BLaER1 (cell line): ENCODE measurements around the gene SMIM21.

ENCODE experiments used
- H3K27ac ChIP-seq: shearing (Covaris generic); formaldehyde crosslinking; 2 replicates; pipeline ENCODE4 v1.8.1; 2022
- H3K27me3 ChIP-seq: shearing (Covaris generic); formaldehyde crosslinking; 2 replicates; pipeline ENCODE4 v1.8.1; 2022
- H3K36me3 ChIP-seq: shearing (Covaris generic); formaldehyde crosslinking; 2 replicates; pipeline ENCODE4 v1.8.1; 2022
- H3K4me1 ChIP-seq: shearing (Covaris generic); formaldehyde crosslinking; 2 replicates; pipeline ENCODE4 v1.8.1; 2022
- H3K4me2 ChIP-seq: shearing (Covaris generic); formaldehyde crosslinking; 2 replicates; pipeline ENCODE4 v1.8.1; 2022
- H3K4me3 ChIP-seq: shearing (Covaris generic); formaldehyde crosslinking; 2 replicates; pipeline ENCODE4 v1.8.1; 2022
- H3K9ac ChIP-seq: shearing (Covaris generic); formaldehyde crosslinking; 2 replicates; pipeline ENCODE4 v1.8.1; 2022
- H3K9me3 ChIP-seq: shearing (Covaris generic); formaldehyde crosslinking; 2 replicates; pipeline ENCODE4 v1.8.1; 2022
- H4K20me1 ChIP-seq: shearing (Covaris generic); formaldehyde crosslinking; 2 replicates; pipeline ENCODE4 v1.8.1; 2022
- Cebpa-rat ChIP-seq: shearing (Covaris generic); IDR thresholded peaks from 2 replicates; pipeline ENCODE4 v1.8.1; 2022

SMIM21 gene

DNA sequence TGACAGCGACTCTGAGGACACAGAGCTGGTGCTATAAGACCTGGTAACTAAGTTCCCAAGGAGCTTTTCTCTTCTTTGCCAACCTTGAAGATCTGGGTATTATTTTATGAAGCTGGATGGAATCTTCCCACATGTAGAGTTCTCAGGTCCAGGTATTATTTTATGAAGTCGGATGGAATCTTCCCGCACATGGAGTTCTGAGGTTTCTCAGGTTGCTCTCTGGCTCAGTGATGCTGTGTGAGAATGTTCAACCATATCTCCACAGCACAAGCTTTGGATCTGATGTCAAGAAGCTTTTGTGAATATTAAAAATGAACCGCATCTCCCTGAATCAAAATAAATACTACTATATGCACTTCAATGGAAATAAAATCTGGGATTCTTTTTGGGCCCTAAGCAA lies at the start of gene SMIM21:
TSS of gene SMIM21 (minus strand) at position 101 of the 400 bp plus-strand sequence. CDS start 140 bp downstream, outside the sequence.
- Histone ChIP-seq H3K27ac (no peak within 1 kb of the TSS), H3K27me3 (no peaks in the 10 kb centered on the region), H3K4me1 (no peaks in the 10 kb centered on the region), H4K20me1 (no peaks in the 10 kb centered on the region), H3K4me2 (no peak within 1 kb of the TSS), H3K9ac (no peak within 1 kb of the TSS), H3K4me3 (no peak within 1 kb of the TSS), H3K36me3 (no peaks in the 10 kb centered on the region), H3K9me3 (no peaks in the 10 kb centered on the region)
- no peak for TF ChIP-seq Cebpa-rat

DNA sequence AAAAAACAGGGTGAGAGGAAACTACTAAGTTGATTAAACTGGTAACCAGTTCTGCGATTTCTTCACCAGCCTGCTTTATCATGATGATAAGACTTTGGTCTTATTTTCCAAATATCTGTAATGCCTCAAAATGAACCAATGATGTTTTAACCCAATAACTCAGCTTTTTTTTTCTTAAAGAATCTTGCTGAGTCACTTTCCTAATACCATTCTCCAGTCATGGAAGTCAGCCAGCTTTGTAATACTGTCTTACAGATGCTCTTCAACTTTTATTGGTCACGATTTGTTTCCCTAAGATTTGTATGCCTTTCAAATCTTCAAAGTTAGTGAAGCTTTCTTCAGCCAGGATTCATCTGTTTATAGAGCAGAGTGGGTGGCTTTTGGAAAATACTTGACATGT lies 47.7 kb upstream of the SMIM21 start:
- Histone ChIP-seq H3K9me3 (no peaks in the 10 kb centered on the region), H4K20me1 (no peaks in the 10 kb centered on the region), H3K9ac (no peak overlapping the region), H3K27ac (no peak overlapping the region), H3K4me2 (no peak overlapping the region), H3K4me1 (no peaks in the 10 kb centered on the region), H3K36me3 (no peaks in the 10 kb centered on the region), H3K4me3 (no peak overlapping the region), H3K27me3 (no peaks in the 10 kb centered on the region)
- TF ChIP-seq Cebpa-rat: no peak

DNA sequence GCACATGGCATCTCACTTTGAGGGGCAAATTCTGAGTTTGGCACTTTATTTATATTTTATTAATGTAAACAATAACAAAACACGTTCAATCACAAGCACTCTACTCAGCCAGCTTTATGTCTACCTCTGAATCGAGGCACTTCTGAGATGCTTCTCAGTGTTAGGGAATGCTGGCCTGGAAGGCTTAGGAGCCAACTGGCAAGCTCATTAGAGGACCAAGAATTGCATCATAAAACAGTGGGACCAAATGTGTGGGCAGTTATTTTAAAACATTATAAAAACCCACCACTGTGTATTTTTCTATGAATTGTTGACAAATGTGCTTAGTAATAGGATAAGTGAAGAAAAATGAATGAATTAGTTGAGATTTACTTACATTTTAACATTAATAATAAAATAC lies 46.8 kb upstream of the SMIM21 start:
- Histone ChIP-seq H3K4me2 (no peak overlapping the region), H3K9ac (no peak overlapping the region), H3K4me3 (no peak overlapping the region), H3K27me3 (no peaks in the 10 kb centered on the region), H4K20me1 (no peaks in the 10 kb centered on the region), H3K36me3 (no peaks in the 10 kb centered on the region), H3K9me3 (no peaks in the 10 kb centered on the region), H3K27ac (no peak overlapping the region), H3K4me1 (no peaks in the 10 kb centered on the region)
- no peak for TF ChIP-seq Cebpa-rat

GRCh38 chr18:75473316-75473715 lies 45.8 kb upstream of the SMIM21 start:
- Histone ChIP-seq H3K9me3 (no peaks in the 10 kb centered on the region), H4K20me1 (no peaks in the 10 kb centered on the region), H3K27ac (no peak overlapping the region), H3K4me2 (no peak overlapping the region), H3K9ac (no peak overlapping the region), H3K36me3 (no peaks in the 10 kb centered on the region), H3K4me1 (no peaks in the 10 kb centered on the region), H3K4me3 (no peak overlapping the region), H3K27me3 (no peaks in the 10 kb centered on the region)
- TF ChIP-seq Cebpa-rat: no peak

DNA sequence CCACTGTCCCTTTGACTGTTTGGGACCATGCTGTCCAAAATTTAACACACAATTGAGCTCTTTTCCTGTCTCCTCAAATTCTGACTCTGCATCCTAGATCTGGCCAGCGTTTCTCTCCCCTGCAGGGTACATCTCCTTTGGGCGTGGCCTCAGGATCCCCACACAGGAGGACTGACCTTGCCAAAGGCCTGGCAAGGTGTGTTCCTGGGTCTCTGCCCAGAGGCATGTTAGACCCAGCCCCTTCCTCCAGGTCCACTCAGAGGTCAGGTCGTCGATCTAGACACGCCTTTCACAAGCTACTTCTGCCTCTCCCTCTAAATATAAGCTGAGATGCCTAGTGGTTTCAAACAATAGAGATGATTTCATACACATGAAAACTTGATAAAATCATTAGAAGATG lies 45.4 kb upstream of the SMIM21 start:
- Histone ChIP-seq H3K36me3 (no peaks in the 10 kb centered on the region), H3K27me3 (no peaks in the 10 kb centered on the region), H4K20me1 (no peaks in the 10 kb centered on the region), H3K9ac (no peak overlapping the region), H3K27ac (no peak overlapping the region), H3K4me1 (no peaks in the 10 kb centered on the region), H3K9me3 (no peaks in the 10 kb centered on the region), H3K4me2 (no peak overlapping the region), H3K4me3 (no peak overlapping the region)
- TF ChIP-seq Cebpa-rat: no peak

- Histone ChIP-seq H3K4me3 (no peak overlapping the region), H3K9ac (no peak overlapping the region), H3K4me2 (no peak overlapping the region), H3K36me3 (no peaks in the 10 kb centered on the region), H3K27ac (no peak overlapping the region), H3K27me3 (no peaks in the 10 kb centered on the region), H3K9me3 (no peaks in the 10 kb centered on the region), H3K4me1 (no peaks in the 10 kb centered on the region), H4K20me1 (no peaks in the 10 kb centered on the region)
- no peak for TF ChIP-seq Cebpa-rat
Measured at GRCh38 chr18:75472396-75472795, 44.9 kb upstream of the SMIM21 start.

- Histone ChIP-seq H3K27me3 (no peaks in the 10 kb centered on the region), H3K4me3 (no peak overlapping the region), H4K20me1 (no peaks in the 10 kb centered on the region), H3K27ac (no peak overlapping the region), H3K4me2 (no peak overlapping the region), H3K9ac (no peak overlapping the region), H3K36me3 (no peaks in the 10 kb centered on the region), H3K9me3 (no peaks in the 10 kb centered on the region), H3K4me1 (no peaks in the 10 kb centered on the region)
- no peak for TF ChIP-seq Cebpa-rat
Measured at GRCh38 chr18:75471850-75472249, 44.3 kb upstream of the SMIM21 start.

GRCh38 chr18:75467851-75468250 lies 40.3 kb upstream of the SMIM21 start:
- H3K9ac ChIP-seq: no peak overlapping the region
- H3K27ac ChIP-seq: no peak overlapping the region
- H3K27me3 ChIP-seq: no peaks in the 10 kb centered on the region
- no peak overlapping the region for H3K4me2 ChIP-seq
- no peak overlapping the region for H3K4me3 ChIP-seq
- no peak for TF ChIP-seq Cebpa-rat
- H4K20me1 ChIP-seq: no peaks in the 10 kb centered on the region
- H3K36me3 ChIP-seq: no peaks in the 10 kb centered on the region
- no peaks in the 10 kb centered on the region for H3K9me3 ChIP-seq
- H3K4me1 ChIP-seq: no peaks in the 10 kb centered on the region

GRCh38 chr18:75467281-75467795 lies 39.8 kb upstream of the SMIM21 start:
- no peaks in the 10 kb centered on the region for H3K9me3 ChIP-seq
- no peaks in the 10 kb centered on the region for H4K20me1 ChIP-seq
- no peak overlapping the region for H3K27ac ChIP-seq
- TF ChIP-seq Cebpa-rat: no peak
- no peaks in the 10 kb centered on the region for H3K27me3 ChIP-seq
- H3K4me1 ChIP-seq: no peaks in the 10 kb centered on the region
- H3K9ac ChIP-seq: no peak overlapping the region
- H3K4me3 ChIP-seq: no peak overlapping the region
- no peaks in the 10 kb centered on the region for H3K36me3 ChIP-seq
- H3K4me2 ChIP-seq: no peak overlapping the region

DNA sequence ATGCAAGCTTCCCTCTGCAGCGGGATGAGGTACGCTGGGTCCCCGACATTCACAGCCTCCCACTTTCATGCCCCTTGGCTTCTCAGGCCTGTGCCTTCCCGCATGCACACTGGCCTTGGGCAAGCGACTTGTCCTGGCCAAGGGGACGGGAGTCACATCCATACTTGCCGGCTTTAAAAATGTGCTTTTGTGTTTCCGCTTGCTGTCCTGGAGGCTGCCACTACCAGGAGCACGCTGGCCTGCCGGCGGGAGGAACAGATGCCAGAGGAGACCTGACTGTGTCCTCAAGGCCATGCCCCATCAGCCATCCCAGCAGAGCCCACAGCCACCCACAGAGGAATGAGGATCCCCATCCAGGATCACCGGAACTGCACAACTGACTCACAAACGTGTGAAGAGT lies 36.9 kb upstream of the SMIM21 start:
- Histone ChIP-seq H3K4me3 (no peak overlapping the region), H3K27ac (no peak overlapping the region), H4K20me1 (no peaks in the 10 kb centered on the region), H3K27me3 (no peaks in the 10 kb centered on the region), H3K36me3 (no peaks in the 10 kb centered on the region), H3K4me2 (no peak overlapping the region), H3K4me1 (no peaks in the 10 kb centered on the region), H3K9ac (no peak overlapping the region), H3K9me3 (peaks cover 3% of the 10 kb centered on the region)
- no peak for TF ChIP-seq Cebpa-rat

DNA sequence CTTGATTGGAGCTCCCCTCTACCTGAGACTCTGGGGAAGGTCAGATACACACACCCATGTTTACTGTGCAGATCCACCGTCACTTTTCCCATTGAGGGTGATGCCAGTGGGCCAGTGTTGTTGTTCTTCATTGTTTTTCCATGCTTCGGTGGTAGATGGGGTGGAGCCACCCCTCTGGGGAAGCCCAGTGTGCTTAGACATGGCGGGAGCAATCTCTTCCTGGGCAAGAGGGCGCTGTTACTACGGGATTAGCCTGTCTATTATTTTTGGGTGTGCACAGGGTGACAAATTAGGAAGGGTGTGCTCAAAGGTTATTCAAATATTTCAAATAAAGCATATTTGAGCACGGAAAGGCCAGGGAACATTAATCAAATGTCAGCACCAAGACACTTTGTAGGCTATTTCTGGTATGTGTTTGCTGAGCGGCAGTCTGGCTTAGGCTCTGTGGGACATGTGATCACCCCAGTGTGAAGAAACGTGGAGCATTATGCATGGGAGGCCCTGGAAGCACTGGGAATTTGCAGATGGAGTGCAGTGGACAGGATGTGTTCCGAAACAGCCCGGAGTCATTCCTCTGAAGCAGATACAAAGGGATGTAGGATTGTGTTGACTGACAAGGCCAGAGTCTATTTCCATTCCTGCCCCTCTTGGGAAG lies 34.8 kb upstream of the SMIM21 start:
- H3K36me3 ChIP-seq: no peaks in the 10 kb centered on the region
- no peaks in the 10 kb centered on the region for H3K4me1 ChIP-seq
- H4K20me1 ChIP-seq: no peaks in the 10 kb centered on the region
- no peak overlapping the region for H3K4me2 ChIP-seq
- no peak overlapping the region for H3K9ac ChIP-seq
- no peaks in the 10 kb centered on the region for H3K27me3 ChIP-seq
- no peak overlapping the region for H3K4me3 ChIP-seq
- no peak overlapping the region for H3K27ac ChIP-seq
- no peak for TF ChIP-seq Cebpa-rat
- peaks cover 19% of the 10 kb centered on the region for H3K9me3 ChIP-seq
